Activated effector memory CD4-positive, alpha-beta T cell treated with anti-CD3 and anti-CD28 coated beads, Interleukin-2, amount 50 U/mL, for 16 hours (primary cell): ENCODE measurements around the gene DNAJC8.
A peak's percentile ranks its signal among the peaks of the same experiment; 100 is the strongest.

Experiments
- DNase-seq: peaks from one replicate; pipeline ENCODE4 v3.0.0-alpha.2; 2020

Gene DNAJC8

DNA sequence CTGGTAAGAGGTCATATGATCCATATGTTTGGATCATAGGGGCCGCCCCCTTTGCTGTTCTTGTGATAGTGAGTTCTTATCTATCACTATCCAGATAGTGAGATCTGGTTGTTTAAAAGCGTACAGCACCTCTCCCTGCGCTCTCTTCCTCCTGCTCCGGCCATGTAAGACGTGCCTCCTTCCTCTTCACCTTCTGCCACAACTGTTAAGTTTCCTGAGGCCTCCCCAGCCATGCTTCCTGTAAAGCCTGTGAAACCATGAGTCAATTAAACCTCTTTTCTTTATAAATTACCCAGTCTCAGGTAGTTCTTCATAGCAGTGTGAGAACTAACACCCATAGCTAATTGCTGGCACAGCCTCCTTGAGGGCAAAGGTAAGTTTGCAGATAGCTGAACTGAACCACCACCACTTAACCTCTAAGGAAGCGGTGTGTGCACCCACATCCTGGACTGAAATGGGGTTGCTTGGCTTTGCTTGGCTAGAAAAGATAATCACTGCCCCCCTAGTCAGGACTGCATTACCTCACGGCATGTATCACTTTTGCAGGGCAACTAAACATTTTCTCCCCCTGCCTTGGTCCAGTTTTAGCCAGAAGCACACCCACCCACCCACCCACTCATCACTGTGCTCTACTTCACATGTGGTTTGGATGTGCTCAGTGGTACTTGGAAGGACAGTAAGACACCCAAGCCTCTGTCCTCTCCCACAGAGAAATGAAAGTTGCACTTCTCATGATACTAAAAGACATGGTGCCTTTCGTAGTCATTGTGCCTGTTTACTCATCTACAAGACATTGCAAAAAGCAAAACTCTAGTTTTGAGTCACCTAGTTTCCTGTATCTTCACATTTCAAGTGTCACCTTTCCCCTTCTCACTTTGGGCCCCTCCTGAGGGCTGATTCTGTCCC is 33.2 kb downstream of the DNAJC8 start:
- peak; percentile 83 for DNase-seq

DNA sequence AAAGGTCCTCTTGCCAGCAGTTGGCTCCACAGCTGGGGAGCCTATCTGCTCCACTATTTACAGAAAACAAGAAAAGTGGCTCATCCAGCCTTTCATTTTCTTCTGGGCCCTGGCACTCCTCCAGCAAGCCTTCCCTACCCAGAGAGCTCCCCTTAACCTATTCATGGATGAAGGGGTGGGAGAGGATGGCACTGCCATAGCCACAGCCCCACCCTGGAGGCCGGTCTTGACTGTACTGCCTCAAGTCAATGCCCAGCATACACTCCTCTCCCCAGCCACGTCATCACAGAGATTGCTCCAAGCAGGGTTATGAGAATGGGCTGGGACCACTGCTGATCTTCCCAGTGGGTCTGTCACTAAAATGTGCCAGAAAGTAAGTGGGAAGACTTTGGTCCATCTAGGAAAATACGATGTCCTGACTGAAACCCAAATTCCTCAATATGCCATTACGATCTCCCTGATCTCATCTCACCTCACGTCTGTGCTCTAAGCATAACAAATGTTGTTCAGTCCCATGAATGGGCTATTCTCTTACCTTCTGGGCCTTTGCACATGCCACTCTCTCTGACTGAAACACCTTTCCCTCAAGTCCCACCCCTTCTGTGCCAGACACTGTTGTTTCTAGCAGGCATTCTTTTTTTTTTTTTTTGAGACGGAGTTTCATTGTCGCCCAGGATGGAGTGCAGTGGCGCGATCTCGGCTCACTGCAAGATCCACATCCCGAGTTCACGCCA is 35.0 kb downstream of the DNAJC8 start:
- DNase-seq, result no peak

- DNase-seq, result no peak
Observed at GRCh38 chr1:28196330-28196729, 36.5 kb downstream of the DNAJC8 start.

- no peak for DNase-seq
Observed at GRCh38 chr1:28195780-28196179, 37.0 kb downstream of the DNAJC8 start.

DNA sequence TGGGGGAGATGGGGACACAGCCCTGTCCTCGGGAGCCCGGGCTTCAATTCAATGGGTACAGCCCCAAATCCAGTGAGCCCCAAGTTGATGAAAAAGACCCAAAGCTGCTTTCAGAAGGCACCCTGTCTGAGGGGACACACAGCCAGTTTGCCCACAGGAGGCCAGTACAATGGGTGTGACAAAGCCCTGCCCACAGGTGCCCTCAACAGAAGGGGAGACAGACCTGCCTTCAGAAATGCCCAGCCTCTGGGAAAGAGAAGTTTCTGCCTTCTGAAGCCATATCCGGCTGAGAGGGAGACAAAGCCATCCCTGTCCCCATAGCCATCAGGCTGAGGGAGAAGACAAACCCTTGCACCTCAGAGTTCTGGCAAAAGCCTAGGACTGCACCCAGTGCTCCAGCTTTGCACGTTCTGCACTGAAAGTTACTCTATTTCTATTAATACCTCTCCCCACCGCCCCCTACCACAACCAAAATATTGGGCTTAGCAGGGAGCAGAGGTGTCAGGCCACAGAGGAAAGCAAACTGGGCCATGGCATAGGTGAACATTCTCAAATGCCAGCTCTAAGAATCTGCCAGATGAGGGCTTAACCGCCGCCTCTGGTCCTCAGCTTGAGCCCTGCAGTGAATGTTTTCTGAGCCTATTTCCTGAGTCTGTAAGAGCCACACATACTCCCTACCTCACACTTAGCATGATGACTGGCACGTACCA is 38.3 kb downstream of the DNAJC8 start:
- peak; percentile 43 for DNase-seq

- DNase-seq, result peak; percentile 56
Observed at GRCh38 chr1:28193701-28194161, 39.1 kb downstream of the DNAJC8 start.

DNA sequence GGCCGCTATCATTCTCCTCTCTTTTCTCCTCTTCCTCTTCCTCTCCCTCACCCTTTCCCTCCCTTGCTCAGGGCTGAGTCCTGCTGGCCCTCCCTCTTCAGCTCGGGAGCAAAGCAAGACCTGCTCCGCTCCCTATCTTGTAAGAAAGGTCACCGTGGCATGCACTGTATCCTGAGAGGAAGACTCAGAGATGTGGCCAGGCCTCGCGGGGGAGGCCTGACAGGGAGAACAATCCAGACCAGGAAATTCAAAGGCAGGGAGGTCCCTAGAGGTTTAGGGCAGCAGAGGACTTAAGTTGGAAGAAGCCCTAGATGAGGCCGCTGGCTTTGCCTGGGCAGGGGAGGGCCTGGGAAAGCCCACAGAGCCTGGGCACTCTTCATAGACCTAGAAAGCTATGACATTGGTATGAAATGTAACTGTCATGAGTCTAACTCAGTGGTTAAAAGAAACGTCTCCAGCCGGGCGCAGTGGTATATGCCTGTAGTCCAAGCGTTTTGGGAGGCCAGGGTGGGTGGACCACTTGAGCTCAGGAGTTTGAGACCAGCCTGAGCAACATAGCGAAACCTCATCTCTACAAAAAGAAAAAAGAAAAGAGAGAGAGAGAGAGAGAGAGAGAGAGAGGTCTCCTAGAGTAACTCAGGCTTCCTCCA is 41.7 kb downstream of the DNAJC8 start:
- DNase-seq, result peak; percentile 21

GRCh38 chr1:28190337-28190979 is 42.4 kb downstream of the DNAJC8 start:
- DNase-seq, result peak; percentile 38

- DNase-seq, result no peak
Observed at GRCh38 chr1:28185071-28185470, 47.8 kb downstream of the DNAJC8 start.

- no peak for DNase-seq
Observed at GRCh38 chr1:28180306-28181305, 52.2 kb downstream of the DNAJC8 start.

DNA sequence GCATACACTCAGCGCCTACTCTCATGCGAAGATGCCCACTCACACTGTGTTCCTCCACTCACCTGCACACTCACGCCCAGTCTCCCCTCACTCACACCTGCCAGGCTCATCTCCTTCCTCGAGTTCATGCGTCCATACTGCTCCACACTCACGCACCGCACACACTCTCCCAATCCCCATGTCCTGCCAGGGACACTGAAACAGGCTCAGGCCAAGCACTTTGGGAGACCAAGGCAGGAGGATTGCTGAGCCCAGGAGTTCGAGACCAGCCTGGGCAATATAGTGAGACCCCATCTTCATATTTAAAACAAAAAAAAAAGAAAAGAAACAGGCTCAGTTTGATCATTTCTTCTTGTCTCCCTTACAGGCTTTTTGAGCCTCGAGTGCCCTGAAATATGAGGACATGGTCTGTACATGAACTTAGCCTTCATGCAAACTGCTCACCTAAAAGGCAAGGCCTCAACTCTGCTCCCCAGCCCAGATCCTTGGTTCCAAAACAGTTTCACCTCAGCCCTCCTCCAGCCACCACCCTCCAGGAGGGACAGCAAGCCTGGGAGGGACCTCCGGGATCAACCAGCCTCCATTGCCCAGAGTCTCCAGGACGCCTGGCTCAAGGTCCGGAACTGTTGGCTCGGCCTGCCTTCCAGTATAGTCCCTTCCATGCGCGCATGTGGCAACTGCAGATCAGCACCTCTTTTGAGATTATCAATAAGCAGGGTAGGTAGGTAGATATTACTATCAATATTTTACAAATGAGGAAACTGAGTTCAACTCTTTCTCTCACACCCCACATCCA is 53.9 kb downstream of the DNAJC8 start:
- no peak for DNase-seq

- no peak for DNase-seq
Observed at GRCh38 chr1:28176492-28177470, 56.0 kb downstream of the DNAJC8 start, which contains the start of gene PTAFR. TSS of gene PTAFR (minus strand) at chr1:28176690. CDS start at chr1:28151021, 25,669 bp downstream.

GRCh38 chr1:28175955-28176485 is 56.8 kb downstream of the DNAJC8 start:
- DNase-seq, result no peak

DNA sequence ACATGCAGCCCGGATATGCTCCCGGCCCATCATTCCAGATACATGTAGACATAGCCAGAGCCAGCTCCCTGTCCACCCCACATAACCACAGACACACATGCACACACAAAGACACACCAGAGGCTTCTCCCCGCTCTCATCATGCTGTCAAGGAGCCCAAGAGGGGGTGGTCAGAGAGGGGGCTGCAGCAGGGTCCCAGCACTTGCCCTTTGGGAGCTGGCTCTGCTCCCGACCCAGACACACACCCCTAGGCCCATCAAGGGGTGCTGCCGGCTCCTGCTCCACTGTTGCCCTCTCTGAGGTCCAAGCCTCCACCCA is 58.9 kb downstream of the DNAJC8 start:
- DNase-seq, result no peak

DNA sequence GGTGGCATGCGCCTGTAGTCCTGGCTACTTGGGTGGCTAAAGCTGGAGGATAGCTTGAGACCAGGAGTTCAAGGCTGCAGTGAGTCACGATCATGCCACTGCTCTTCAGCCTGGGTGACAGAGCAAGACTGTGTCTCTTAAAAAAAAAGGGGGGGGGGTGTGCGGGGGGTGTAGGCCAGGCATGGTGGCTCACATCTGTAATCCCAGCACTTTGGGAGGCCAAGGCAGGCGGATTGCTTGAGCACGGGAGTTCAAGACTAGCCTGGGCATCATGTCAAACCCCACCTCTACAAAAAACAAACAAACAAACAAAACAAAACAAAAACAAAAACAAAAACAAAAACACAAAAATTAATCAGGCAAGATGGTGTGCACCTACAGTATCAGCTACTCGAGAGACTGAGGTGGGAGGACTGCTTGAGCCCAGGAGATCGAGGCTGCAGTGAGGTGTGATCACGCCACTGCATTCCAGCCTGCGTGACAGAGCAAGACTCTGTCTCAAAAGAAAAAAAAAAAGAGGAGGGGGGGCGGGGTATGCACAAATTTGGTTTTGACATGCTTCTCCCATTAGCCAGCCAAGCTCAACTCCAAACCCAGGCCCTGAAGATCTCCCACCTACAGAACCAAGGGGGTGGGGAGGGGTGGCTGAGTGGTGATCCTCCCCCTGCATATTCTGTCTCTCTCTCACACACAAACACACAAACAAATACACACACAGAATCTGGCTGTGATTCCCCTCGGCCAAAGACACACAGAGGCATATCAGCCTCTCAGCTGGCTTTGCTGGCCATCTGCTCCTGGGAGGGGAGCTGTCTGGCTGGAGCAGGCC is 59.5 kb downstream of the DNAJC8 start:
- no peak for DNase-seq

- DNase-seq, result peak; percentile 66
Observed at GRCh38 chr1:28172713-28173150, 60.1 kb downstream of the DNAJC8 start.

- no peak for DNase-seq
Observed at GRCh38 chr1:28171246-28171645, 61.6 kb downstream of the DNAJC8 start.
